ENCODE results near the gene UQCRQ.

DNA sequence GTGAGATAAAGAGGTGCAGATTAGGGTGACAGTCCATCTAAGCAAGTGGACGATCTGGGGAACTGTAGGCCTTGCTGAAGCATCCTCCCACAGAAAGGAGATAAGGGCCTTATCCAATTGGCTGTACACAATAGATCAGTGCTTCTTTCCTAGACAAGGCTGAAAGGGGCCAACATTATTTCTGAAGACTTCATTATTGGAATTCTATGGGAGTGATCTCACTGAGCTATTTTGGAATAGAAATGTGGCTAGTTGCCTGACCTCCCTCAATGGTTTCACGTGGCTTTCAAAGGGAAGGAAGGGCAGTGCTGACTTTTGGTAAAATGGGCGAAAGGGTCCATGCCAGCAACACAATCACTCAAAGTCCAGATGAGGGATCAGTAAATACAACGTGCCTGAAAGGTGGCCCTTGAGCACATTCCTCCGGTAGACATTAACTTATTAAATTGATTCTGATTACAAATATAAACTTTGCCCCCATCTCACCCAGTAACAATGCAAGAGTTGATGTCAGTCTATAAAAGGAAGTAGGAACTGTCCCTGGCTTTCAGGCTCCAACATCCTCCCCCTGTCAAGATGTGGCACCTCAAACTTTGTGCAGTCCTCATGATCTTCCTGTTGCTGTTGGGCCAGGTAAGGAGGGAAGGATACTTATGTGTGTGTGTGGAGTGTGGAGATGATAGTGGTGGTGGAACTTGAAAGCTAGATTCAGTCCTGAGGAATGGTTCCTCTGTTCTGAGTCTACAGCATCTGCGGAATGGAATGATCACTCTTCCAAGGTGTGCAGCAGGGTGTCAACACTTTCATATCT, 6.9 kb downstream of the UQCRQ start, which contains the start of gene LEAP2:
- TF ChIP-seq, protein P1, sequence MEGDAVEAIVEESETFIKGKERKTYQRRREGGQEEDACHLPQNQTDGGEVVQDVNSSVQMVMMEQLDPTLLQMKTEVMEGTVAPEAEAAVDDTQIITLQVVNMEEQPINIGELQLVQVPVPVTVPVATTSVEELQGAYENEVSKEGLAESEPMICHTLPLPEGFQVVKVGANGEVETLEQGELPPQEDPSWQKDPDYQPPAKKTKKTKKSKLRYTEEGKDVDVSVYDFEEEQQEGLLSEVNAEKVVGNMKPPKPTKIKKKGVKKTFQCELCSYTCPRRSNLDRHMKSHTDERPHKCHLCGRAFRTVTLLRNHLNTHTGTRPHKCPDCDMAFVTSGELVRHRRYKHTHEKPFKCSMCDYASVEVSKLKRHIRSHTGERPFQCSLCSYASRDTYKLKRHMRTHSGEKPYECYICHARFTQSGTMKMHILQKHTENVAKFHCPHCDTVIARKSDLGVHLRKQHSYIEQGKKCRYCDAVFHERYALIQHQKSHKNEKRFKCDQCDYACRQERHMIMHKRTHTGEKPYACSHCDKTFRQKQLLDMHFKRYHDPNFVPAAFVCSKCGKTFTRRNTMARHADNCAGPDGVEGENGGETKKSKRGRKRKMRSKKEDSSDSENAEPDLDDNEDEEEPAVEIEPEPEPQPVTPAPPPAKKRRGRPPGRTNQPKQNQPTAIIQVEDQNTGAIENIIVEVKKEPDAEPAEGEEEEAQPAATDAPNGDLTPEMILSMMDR (IDR thresholded peaks at IDR 0.05), result no peak
- TF ChIP-seq EZH2 (IDR thresholded peaks at IDR 0.05; ENCODE audit: borderline replicate concordance, insufficient read depth, low read depth, low read length, poor library complexity, severe bottlenecking), result no peak
